Activated CD8-positive, alpha-beta memory T cell treated with anti-CD3 and anti-CD28 coated beads, Interleukin-2, amount 50 U/mL, for 1 hour (primary cell): ENCODE results near the gene DUOXA1.
"Not testable (repeated sequence)": the region's sequence is repeated elsewhere in the genome, so short reads cannot be mapped to it uniquely, and the experiment has no call there.

Experiments used
- DNase-seq: peaks from one replicate; pipeline ENCODE4 v3.0.0-alpha.2; 2020; ENCODE audit errors: extremely low read depth

Gene DUOXA1

DNA sequence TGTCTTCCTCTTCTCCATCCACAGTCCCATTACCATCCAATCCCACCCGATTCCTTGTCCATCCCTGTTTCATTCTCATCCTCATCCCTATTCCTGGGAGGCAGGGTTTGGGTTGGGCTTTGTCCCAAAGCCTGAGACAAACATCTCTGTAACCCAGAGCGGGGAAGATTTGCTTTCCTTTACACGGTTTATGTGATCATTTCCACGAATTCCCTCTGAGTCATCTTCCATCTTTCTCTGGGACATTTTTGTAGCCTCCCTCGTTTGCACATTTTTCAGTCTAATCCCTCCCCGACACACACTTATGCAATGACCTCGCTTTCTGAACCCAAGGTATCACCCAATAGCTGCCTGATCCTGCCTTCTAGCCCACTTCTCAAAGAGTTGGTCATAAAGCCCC is 38.5 kb downstream of the DUOXA1 start:
- DNase-seq: no peak

DNA sequence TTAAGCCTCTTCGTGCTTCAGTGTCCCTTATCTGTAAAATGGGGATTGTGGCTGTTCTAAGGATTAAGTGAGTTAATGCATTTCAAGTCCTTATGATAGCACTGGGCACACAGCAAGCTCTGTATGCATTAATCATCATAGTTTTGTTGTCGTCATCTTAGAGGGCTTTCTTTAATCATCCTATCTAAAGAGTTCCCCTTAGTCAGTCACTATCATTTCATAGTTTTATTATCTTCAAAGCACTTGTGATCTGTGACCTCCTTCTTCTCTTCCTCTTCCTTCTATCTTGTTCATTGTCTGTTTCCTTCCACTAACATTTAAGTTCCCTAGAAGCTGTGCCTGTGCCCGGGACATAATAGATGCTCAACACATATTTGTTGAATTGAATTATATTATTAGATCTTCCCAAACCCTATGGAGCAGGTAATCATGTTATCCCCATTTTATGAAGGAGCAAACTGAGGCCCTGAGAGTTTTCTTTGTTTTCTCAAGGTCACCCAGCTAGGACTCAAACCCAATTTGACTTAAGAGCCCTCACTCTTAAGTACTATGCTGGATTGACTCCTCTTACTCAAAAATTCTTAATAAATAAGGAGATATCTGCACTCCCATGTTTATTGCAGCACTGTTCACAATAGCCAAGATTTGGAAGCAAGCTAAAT is 39.8 kb downstream of the DUOXA1 start:
- DNase-seq: no peak

DNA sequence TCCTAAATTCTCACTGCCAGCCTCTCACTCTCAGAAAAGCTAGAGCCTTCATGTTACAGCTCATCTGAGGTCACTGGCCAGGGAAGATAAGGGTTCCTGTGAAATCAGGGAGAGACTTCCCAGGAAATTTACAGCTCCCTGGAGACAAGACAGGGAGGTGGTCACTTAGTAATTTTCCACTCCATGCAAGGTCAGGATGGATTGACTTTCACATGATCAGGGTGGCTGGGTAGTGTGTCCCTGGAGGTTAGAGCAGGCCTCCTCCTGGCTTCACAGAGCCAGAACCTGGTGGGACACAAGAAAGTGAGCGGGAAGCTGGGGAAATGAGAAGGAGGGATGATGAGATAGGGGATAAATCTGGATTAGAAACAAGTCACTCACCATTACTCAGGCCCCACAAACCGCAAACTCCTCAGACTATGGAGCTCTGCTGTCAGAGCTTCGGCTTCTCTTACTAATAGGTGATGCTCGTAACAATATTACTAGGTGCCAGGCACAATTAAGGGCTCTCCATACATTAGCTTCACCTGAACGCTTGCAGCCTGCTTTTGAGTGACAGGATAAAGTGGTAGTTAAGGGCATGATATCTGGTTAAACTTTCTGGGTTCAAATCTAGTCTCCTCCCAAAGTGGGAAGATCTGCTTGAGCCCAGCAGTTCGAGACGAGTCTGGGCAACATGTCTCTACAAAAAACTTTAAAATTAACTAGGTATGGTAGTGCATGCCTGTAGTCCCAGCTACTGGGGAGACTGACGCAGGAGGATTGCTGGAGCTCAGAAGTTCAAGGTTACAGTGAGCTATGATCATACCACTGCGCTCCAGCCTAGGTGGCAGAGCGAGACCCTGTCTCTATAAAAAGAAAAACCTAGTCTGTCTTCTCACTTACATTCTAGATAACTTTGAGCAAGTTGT is 40.6 kb downstream of the DUOXA1 start:
- no peak for DNase-seq

DNA sequence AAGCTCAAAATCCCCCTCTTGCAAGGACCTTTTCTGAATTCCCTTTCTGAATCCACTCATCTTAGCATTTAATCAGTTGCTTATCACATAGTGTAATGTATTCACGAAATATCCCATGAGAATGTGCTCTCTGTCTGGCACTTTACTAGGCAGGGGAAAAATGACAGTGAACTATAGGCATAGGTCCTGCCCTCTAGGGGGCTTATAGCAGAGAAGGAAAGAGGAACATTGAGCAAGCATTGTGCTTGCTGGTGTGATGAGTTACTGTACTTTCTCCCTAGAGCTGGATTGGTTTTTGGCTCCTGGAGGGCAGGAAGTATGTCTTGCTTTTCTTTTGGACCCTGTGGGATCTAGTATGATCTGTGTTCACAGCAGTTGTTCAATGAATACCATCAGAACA is 42.2 kb downstream of the DUOXA1 start:
- DNase-seq: no peak

DNA sequence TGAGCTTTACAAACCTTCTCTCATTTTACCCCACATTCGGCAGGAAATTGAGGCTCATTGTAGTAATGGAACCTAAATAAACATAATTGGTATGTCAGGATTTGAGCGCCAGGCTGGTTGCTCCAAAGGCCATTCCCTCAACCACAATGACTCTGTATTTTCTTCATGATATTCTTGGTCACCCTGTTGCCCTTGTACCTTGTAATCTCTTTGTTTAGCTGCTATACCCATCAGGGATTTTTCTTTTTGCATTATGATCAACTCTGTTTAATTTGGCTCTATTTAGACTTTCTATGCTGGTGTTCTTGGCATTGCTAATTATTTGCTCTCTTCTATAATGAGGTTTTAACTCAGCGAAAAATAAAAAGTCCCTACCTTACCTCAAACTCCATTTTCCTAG is 45.5 kb downstream of the DUOXA1 start:
- no peak for DNase-seq

GRCh38 chr15:45083223-45083622 is 46.5 kb downstream of the DUOXA1 start:
- DNase-seq: no peak

DNA sequence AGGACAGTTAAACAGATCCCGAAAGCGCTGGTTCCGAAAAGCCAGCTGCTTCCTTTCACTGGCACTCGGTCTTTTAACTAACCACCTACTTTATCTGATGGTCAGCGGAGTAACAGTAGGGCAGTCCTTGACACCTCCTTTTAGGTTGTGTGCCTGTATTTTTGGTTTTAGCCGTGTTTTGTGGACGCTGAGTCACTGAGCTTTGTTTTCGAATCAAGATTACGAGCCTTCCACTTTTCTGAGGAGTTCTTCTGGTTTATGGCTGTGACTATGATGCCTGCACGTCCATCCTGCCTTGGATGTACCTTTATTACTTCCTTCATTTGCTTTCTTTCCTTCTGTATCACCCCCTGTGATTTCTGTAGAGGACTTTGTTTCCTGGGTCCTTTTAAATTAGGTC is 47.3 kb downstream of the DUOXA1 start:
- not testable (repeated sequence) for DNase-seq

DNA sequence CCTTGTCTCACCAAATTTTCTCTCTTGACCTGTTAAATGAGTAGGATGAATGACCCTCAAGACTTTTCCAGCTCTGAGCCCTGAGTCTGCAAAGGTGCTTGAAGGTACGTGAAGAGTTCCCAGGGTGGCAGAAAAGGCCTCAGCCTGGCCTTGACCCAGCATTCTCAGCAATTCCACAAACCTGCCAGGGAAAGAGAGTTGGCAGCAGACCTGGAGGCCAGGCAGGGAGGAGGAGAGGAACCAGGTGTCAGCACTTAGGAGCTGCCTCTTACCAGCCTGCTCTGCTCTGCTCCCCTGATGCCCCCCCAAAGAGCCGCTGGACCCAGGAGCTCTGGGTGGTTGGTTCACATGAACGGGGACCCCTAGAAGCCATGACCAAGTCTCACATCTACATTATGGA is 49.1 kb downstream of the DUOXA1 start:
- not testable (repeated sequence) for DNase-seq

GRCh38 chr15:45079628-45080246 is 49.9 kb downstream of the DUOXA1 start:
- DNase-seq: not testable (repeated sequence)

- DNase-seq: not testable (repeated sequence)
Observed at GRCh38 chr15:45079201-45079600, 50.5 kb downstream of the DUOXA1 start.

- DNase-seq: not testable (repeated sequence)
Observed at GRCh38 chr15:45077391-45077790, 52.3 kb downstream of the DUOXA1 start.

GRCh38 chr15:45075440-45076320 is 54.0 kb downstream of the DUOXA1 start:
- not testable (repeated sequence) for DNase-seq

DNA sequence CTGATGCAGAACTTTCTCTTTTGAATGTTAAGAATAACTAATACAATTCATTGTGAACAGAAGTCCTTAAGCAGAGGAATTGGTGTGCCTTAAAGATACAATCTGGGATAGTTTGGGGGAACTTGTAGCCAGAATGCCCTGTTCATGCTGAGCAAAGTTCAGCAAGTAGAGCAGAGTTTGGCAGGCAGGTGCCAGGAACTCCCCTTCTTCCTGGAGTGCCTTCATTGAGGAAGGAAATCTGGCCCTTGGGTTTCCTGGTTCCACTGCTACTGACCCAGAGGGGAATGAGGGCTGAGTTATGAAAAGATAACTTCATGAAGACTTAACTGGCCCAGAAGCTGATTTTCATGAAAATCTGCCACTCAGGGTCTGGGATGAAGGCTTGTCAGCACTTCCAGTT is 56.1 kb downstream of the DUOXA1 start:
- not testable (repeated sequence) for DNase-seq

DNA sequence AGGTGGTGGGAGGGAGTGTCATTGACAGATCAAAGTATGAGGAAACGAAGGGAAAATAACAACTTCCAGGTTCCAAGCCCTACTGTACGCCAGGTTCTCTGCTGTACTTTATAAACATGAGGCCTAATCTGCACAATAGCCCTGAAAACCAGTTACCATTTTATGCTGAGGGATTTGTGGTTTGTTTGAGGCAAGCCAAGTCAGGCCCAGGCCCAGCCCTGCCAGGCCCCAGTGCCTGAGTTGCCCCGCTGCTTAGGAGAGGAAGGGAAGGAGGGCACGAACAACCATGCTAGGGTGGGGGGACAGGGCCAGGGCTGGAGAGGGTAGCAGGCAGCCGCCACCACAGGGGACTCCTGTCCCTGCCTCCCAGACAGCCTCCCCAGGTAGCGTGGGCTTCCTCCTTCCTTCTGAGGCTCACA is 59.7 kb downstream of the DUOXA1 start:
- not testable (repeated sequence) for DNase-seq
